Prostate gland (tissue), 2 donors: ENCODE measurements around the gene ROR1.

Experiments
- POLR2A ChIP-seq: fragments of 450-650 bp; IDR thresholded peaks from one replicate; pipeline ENCODE4 v1.6.1; 2016; ENCODE audit warnings: antibody characterized with exemption, mild to moderate bottlenecking
- POLR2AphosphoS5 ChIP-seq: sonication (generic); formaldehyde crosslinking; IDR thresholded peaks from one replicate; pipeline ENCODE4 v1.6.1; 2017; ENCODE audit warnings: antibody characterized with exemption
- TF ChIP-seq, protein P1 (sequence below), 4 experiments: fragments of 200-600 bp in 2 of 4; fragments of 450-650 bp in 2 of 4; sonication (generic) in 2 of 4; IDR thresholded peaks; 1 replicate in 3 of 4; 2 replicates in 1 of 4; pipeline ENCODE4 v1.5.1; 2016 to 2019; ENCODE audit warnings: antibody characterized with exemption in 4 of 4, mild to moderate bottlenecking in 2 of 4, moderate library complexity in 2 of 4

DNA sequence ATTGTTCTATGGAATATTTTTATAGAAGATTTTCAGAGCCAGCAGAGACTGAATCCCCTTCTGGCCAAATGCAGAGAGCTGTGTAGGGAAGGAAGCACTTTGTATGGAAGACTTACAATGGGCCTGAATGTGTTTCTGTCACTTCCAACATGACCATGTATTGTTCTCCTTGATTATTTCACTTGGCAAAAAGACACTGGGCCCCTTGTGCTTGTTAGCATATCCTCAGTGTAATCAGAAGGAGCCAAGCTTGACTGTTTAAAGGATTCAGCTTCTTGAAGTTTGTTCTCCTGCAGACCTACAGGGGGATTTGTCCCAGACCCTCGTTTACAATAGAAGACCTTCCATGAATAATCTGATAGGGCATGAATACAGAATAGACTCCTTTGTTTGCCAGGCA lies 381.5 kb downstream of the ROR1 start:
- TF ChIP-seq, protein P1, sequence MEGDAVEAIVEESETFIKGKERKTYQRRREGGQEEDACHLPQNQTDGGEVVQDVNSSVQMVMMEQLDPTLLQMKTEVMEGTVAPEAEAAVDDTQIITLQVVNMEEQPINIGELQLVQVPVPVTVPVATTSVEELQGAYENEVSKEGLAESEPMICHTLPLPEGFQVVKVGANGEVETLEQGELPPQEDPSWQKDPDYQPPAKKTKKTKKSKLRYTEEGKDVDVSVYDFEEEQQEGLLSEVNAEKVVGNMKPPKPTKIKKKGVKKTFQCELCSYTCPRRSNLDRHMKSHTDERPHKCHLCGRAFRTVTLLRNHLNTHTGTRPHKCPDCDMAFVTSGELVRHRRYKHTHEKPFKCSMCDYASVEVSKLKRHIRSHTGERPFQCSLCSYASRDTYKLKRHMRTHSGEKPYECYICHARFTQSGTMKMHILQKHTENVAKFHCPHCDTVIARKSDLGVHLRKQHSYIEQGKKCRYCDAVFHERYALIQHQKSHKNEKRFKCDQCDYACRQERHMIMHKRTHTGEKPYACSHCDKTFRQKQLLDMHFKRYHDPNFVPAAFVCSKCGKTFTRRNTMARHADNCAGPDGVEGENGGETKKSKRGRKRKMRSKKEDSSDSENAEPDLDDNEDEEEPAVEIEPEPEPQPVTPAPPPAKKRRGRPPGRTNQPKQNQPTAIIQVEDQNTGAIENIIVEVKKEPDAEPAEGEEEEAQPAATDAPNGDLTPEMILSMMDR (IDR thresholded peaks at IDR 0.05) = no peak
- TF ChIP-seq POLR2AphosphoS5 (no peak), POLR2A (no peak)
